Neuronal stem cell (in vitro differentiated cells): ENCODE measurements around the gene EIF2B5.

Experiments
- DNase-seq: peaks from one replicate; pipeline ENCODE4 v3.0.0-alpha.2; 2013; ENCODE audit warnings: low spot score
- H2AFZ ChIP-seq: one replicate; pipeline ENCODE4 v1.6.1; 2013; ENCODE audit warnings: mild to moderate bottlenecking, low read length, inconsistent platforms
- H2AK5ac ChIP-seq: 2 replicates; pipeline ENCODE4 v1.6.1; 2013; ENCODE audit warnings: low read depth, mild to moderate bottlenecking, inconsistent platforms, low read length, moderate library complexity, mixed read lengths
- H2BK120ac ChIP-seq: 2 replicates; pipeline ENCODE4 v1.6.1; 2013; ENCODE audit warnings: low read depth, mild to moderate bottlenecking, inconsistent platforms, low read length, moderate library complexity, mixed read lengths
- H2BK12ac ChIP-seq: one replicate; pipeline ENCODE4 v1.6.1; 2013; ENCODE audit warnings: low read length, inconsistent platforms
- H2BK15ac ChIP-seq: 2 replicates; pipeline ENCODE4 v1.6.1; 2013; ENCODE audit warnings: mild to moderate bottlenecking, low read length, inconsistent platforms, mixed read lengths
- H2BK5ac ChIP-seq: one replicate; pipeline ENCODE4 v1.6.1; 2013; ENCODE audit warnings: inconsistent platforms, mild to moderate bottlenecking, low read length, moderate library complexity
- H3K14ac ChIP-seq: one replicate; pipeline ENCODE4 v1.6.1; 2013; ENCODE audit warnings: low read length, inconsistent platforms
- H3K18ac ChIP-seq: 2 replicates; pipeline ENCODE4 v1.6.1; 2013; ENCODE audit warnings: low read length, inconsistent platforms
- H3K23ac ChIP-seq: 2 replicates; pipeline ENCODE4 v1.6.1; 2013; ENCODE audit warnings: low read depth, mild to moderate bottlenecking, mixed read lengths, low read length, inconsistent platforms; ENCODE audit not compliant: poor library complexity
- H3K27ac ChIP-seq: replicated peaks from 3 replicates; pipeline ENCODE4 v1.5.1; 2013; ENCODE audit warnings: low read length, inconsistent platforms
- H3K27me3 ChIP-seq, 3 experiments: 2 replicates each; pipeline ENCODE4 v1.6.1; 2013; ENCODE audit warnings: low read length in 3 of 3, mild to moderate bottlenecking in 2 of 3, inconsistent platforms in 1 of 3, low read depth in 1 of 3, mixed read lengths in 1 of 3, moderate library complexity in 1 of 3; ENCODE audit not compliant: control insufficient read depth in 3 of 3, insufficient read depth in 3 of 3
- H3K36me3 ChIP-seq, 2 donors: replicated peaks in 1 of 2; 2 replicates each; pipeline ENCODE4 v1.6.1; 2013; ENCODE audit warnings: low read length in 2 of 2; ENCODE audit not compliant: control insufficient read depth in 2 of 2, insufficient read depth in 2 of 2
- H3K4ac ChIP-seq: 2 replicates; pipeline ENCODE4 v1.6.1; 2013; ENCODE audit warnings: inconsistent platforms, mild to moderate bottlenecking, low read length, moderate library complexity
- H3K4me1 ChIP-seq, 2 donors: 1 replicate in 1 of 2; 2 replicates in 1 of 2; pipeline ENCODE4 v1.6.1; 2013; ENCODE audit warnings: low read length in 2 of 2, low read depth in 1 of 2; ENCODE audit not compliant: control insufficient read depth in 2 of 2, insufficient read depth in 1 of 2
- H3K4me2 ChIP-seq: one replicate; pipeline ENCODE4 v1.6.1; 2013; ENCODE audit warnings: mild to moderate bottlenecking, low read length, inconsistent platforms; ENCODE audit not compliant: insufficient read depth, poor library complexity, severe bottlenecking
- H3K4me3 ChIP-seq, 2 donors: 2 replicates each; pipeline ENCODE4 v1.5.1; 2013; ENCODE audit warnings: low read length in 2 of 2, mild to moderate bottlenecking in 2 of 2, inconsistent platforms in 1 of 2, moderate library complexity in 1 of 2
- H3K79me1 ChIP-seq: one replicate; pipeline ENCODE4 v1.6.1; 2013; ENCODE audit warnings: low read depth, mild to moderate bottlenecking, inconsistent platforms, low read length, moderate library complexity
- H3K9ac ChIP-seq: one replicate; pipeline ENCODE4 v1.6.1; 2013; ENCODE audit warnings: mild to moderate bottlenecking, low read depth, low read length, inconsistent platforms; ENCODE audit not compliant: poor library complexity
- H3K9me3 ChIP-seq, 2 donors: replicated peaks in 1 of 2; 2 replicates each; pipeline versions ENCODE3 to v1.6.1; 2013; ENCODE audit warnings: low read length in 2 of 2, mild to moderate bottlenecking in 2 of 2, inconsistent platforms in 1 of 2, low read depth in 1 of 2, mixed read lengths in 1 of 2, moderate library complexity in 1 of 2; ENCODE audit not compliant: control insufficient read depth in 2 of 2, insufficient read depth in 1 of 2
- H4K8ac ChIP-seq: one replicate; pipeline ENCODE4 v1.6.1; 2013; ENCODE audit warnings: low read depth, mild to moderate bottlenecking, inconsistent platforms, low read length, moderate library complexity
- H4K91ac ChIP-seq: one replicate; pipeline ENCODE4 v1.6.1; 2013; ENCODE audit warnings: low read length, low read depth, mild to moderate bottlenecking, inconsistent platforms; ENCODE audit not compliant: poor library complexity
- WGBS, 2 donors: extraction: QIAGEN DNeasy Blood & Tissue Kit; methylation state at CpG; one replicate each; pipeline ENCODE4 v1.1.7; 2013; ENCODE audit warnings: missing lambda C conversion rate in 2 of 2, mixed read lengths in 1 of 2; ENCODE audit not compliant: insufficient read length in 2 of 2, insufficient replicate concordance in 1 of 2; ENCODE audit errors: extremely low coverage in 2 of 2; 5-methylcytosine and 5-hydroxymethylcytosine counted together

EIF2B5 gene

GRCh38 chr3:184183679-184184078, 48.5 kb downstream of the EIF2B5 start:
- H3K9me3 ChIP-seq: no peaks in the 10 kb centered on the region
- no peak overlapping the region for H2AFZ ChIP-seq
- H3K4ac ChIP-seq: no peak overlapping the region
- H3K36me3 ChIP-seq: peaks cover 56 to 77% of the 10 kb centered on the region in 2 donors
- no peak overlapping the region for H4K91ac ChIP-seq
- peaks cover 11% of the 10 kb centered on the region for H3K79me1 ChIP-seq
- H2BK5ac ChIP-seq: no peak overlapping the region
- DNase-seq: no peak
- H3K18ac ChIP-seq: no peak overlapping the region
- H3K23ac ChIP-seq: no peak overlapping the region
- peaks cover 4 to 7% of the 10 kb centered on the region in 2 donors for H3K4me1 ChIP-seq
- no peak overlapping the region for H2BK120ac ChIP-seq
- no CpG with 5 or more reads among the region's 5 CpGs for WGBS, 2 donors
- no peak overlapping the region for H3K9ac ChIP-seq
- H3K27ac ChIP-seq: no peak overlapping the region
- H2BK12ac ChIP-seq: no peak overlapping the region
- no peaks in the 10 kb centered on the region for H3K27me3 ChIP-seq
- H3K4me3 ChIP-seq: no peak overlapping the region
- H4K8ac ChIP-seq: no peak overlapping the region
- H3K4me2 ChIP-seq: no peak overlapping the region
- H2AK5ac ChIP-seq: no peak overlapping the region
- H3K14ac ChIP-seq: no peak overlapping the region
- no peak overlapping the region for H2BK15ac ChIP-seq

- H4K91ac ChIP-seq: no peak overlapping the region
- no peak overlapping the region for H2BK120ac ChIP-seq
- H3K27me3 ChIP-seq: no peaks in the 10 kb centered on the region
- H3K9ac ChIP-seq: no peak overlapping the region
- H3K14ac ChIP-seq: no peak overlapping the region
- no peak for DNase-seq
- WGBS, 2 donors: no CpG with 5 or more reads among the region's 18 CpGs
- H3K79me1 ChIP-seq: peaks cover 14% of the 10 kb centered on the region
- H3K23ac ChIP-seq: no peak overlapping the region
- H3K4me3 ChIP-seq: peak overlapping the region in 1 of 2 donors; percentile 50
- H2BK5ac ChIP-seq: no peak overlapping the region
- no peak overlapping the region for H2BK15ac ChIP-seq
- no peak overlapping the region for H3K4me2 ChIP-seq
- no peak overlapping the region for H4K8ac ChIP-seq
- H2BK12ac ChIP-seq: no peak overlapping the region
- no peak overlapping the region for H3K4ac ChIP-seq
- no peak overlapping the region for H2AFZ ChIP-seq
- H3K36me3 ChIP-seq: peaks cover 56 to 77% of the 10 kb centered on the region in 2 donors
- no peak overlapping the region for H3K27ac ChIP-seq
- no peak overlapping the region for H2AK5ac ChIP-seq
- peaks cover 4 to 7% of the 10 kb centered on the region in 2 donors for H3K4me1 ChIP-seq
- H3K18ac ChIP-seq: no peak overlapping the region
- H3K9me3 ChIP-seq: no peaks in the 10 kb centered on the region
These were observed 49.5 kb downstream of the EIF2B5 start for GRCh38 chr3:184184546-184185230.

GRCh38 chr3:184185461-184186183, 50.5 kb downstream of the EIF2B5 start:
- Histone ChIP-seq H2AFZ (peak overlapping the region; percentile 84), H3K9me3 (no peaks in the 10 kb centered on the region), H4K8ac (no peak overlapping the region), H3K23ac (peak overlapping the region; percentile 57), H2BK12ac (no peak overlapping the region), H3K4me3 (peak overlapping the region; percentile 80 to 91), H3K79me1 (peaks cover 17% of the 10 kb centered on the region), H2BK120ac (no peak overlapping the region), H3K27ac (peak overlapping the region; percentile 88), H4K91ac (no peak overlapping the region), H2BK15ac (no peak overlapping the region), H3K27me3 (no peaks in the 10 kb centered on the region), H3K4me2 (peak overlapping the region; percentile 72), H3K14ac (no peak overlapping the region), H3K9ac (peak overlapping the region; percentile 24), H2AK5ac (no peak overlapping the region), H3K4ac (no peak overlapping the region), H2BK5ac (no peak overlapping the region), H3K4me1 (peaks cover 4 to 7% of the 10 kb centered on the region in 2 donors), H3K18ac (peak overlapping the region; percentile 56), H3K36me3 (peaks cover 54 to 77% of the 10 kb centered on the region in 2 donors)
- DNase-seq: peak; percentile 99
- WGBS, 2 donors: no CpG with 5 or more reads among the region's 55 CpGs

GRCh38 chr3:184186184-184186901, 51.2 kb downstream of the EIF2B5 start, which contains the start of gene ABCF3:
ABCF3 (plus strand) TSS chr3:184186199; CDS start chr3:184186208, 9 bp downstream.
- H2BK120ac ChIP-seq: peak within 1 kb of the TSS; percentile 48
- H3K4ac ChIP-seq: peak within 1 kb of the TSS; percentile 84
- no peak within 1 kb of the TSS for H2BK15ac ChIP-seq
- H3K4me3 ChIP-seq: peak within 1 kb of the TSS; percentile 80 to 91
- no peak within 1 kb of the TSS for H2BK12ac ChIP-seq
- peak within 1 kb of the TSS; percentile 84 for H2AFZ ChIP-seq
- H3K27me3 ChIP-seq: no peaks in the 10 kb centered on the region
- peaks cover 17% of the 10 kb centered on the region for H3K79me1 ChIP-seq
- H4K8ac ChIP-seq: no peak within 1 kb of the TSS
- H3K27ac ChIP-seq: peak within 1 kb of the TSS; percentile 88
- no CpG with 5 or more reads among the region's 45 CpGs for WGBS, 2 donors
- peak within 1 kb of the TSS; percentile 56 for H2AK5ac ChIP-seq
- H3K9ac ChIP-seq: peak within 1 kb of the TSS; percentile 98
- peak within 1 kb of the TSS; percentile 93 for H3K4me2 ChIP-seq
- H3K23ac ChIP-seq: peak within 1 kb of the TSS; percentile 57
- H3K4me1 ChIP-seq: peaks cover 4 to 7% of the 10 kb centered on the region in 2 donors
- no peaks in the 10 kb centered on the region for H3K9me3 ChIP-seq
- peak within 1 kb of the TSS; percentile 32 for H3K14ac ChIP-seq
- H3K18ac ChIP-seq: peak within 1 kb of the TSS; percentile 90
- no peak for DNase-seq
- no peak within 1 kb of the TSS for H2BK5ac ChIP-seq
- H4K91ac ChIP-seq: no peak within 1 kb of the TSS
- peaks cover 52 to 77% of the 10 kb centered on the region in 2 donors for H3K36me3 ChIP-seq
